ENCODE data around the gene SLC30A7. TPM values are rescaled to one million over a fixed set of nuclear protein-coding genes. Genes with fewer than 3 reads are reported as not detected.
"Not testable (repeated sequence)": the region's sequence is repeated elsewhere in the genome, so short reads cannot be mapped to it uniquely, and the experiment has no call there.

Gene SLC30A7
- total RNA-seq, 1 experiment from 2014 or later, result 10.8 TPM

- peak; percentile 58 for DNase-seq (ENCODE audit: low read depth)
- in situ Hi-C loops (cut with HindIII; ENCODE audit: low pct_unique_long_range_greater_than_20kb, low sequenced_read_pairs), result no loop called here
These were observed 11.9 kb upstream of the SLC30A7 start for GRCh38 chr1:100883963-100884362.

GRCh38 chr1:100889007-100889406, 6.9 kb upstream of the SLC30A7 start:
- in situ Hi-C loops (cut with HindIII; ENCODE audit: low pct_unique_long_range_greater_than_20kb, low sequenced_read_pairs); DNase-seq (ENCODE audit: low read depth): not testable (repeated sequence)

DNA sequence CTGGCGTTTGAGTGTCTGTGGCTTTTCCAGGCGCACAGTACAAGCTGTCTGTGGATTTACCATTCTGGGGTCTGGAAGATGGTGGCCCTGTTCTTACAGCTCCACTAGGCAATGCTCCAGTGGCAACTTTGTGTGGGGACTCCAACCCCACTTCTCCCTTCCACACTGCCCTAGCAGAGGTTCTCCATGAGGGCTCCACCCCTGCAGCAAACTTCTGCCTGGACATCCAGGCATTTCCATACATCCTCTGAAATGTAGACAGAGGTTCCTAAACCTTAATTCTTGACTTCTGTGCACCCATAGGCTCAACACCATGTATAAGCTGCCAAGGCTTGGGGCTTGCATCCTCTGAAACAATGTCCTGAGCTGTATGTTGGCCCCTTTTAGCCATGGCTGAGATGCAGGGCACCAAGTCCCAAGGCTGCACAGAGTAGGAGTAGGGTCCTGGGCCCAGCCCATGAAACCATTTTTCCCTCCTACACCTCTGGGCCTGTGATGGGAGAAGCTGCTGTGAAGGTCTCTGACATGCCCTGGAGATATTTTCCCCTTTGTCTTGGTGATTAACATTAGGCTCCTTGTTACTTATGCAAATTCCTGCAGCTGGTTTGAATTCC, 5.9 kb upstream of the SLC30A7 start:
- in situ Hi-C loops (cut with HindIII; ENCODE audit: low pct_unique_long_range_greater_than_20kb, low sequenced_read_pairs); DNase-seq (ENCODE audit: low read depth): not testable (repeated sequence)

DNA sequence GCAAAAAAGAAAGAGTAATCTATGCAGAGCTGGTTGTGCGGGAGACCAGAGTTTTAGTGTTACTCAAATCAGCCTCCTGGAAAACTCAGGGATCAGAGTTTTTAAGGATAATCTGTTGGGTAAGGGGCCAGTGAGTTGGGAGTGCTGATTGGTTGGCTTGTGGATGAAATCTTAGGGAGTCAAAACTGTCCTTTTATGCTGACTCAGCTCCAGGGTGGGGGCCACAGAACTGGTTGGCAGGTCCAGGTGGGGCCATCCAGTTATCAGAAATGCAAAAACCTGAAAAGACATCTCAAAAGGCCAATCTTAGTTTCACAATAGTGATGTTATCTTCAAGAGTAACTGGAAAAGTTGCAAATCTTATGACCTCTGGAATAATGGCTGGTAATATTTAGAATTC, 4.5 kb upstream of the SLC30A7 start:
- no peak for DNase-seq (ENCODE audit: low read depth)
- in situ Hi-C loops (cut with HindIII; ENCODE audit: low pct_unique_long_range_greater_than_20kb, low sequenced_read_pairs), result no loop called here

- no peak for DNase-seq (ENCODE audit: low read depth)
- in situ Hi-C loops (cut with HindIII; ENCODE audit: low pct_unique_long_range_greater_than_20kb, low sequenced_read_pairs), result no loop called here
These were observed 3.3 kb upstream of the SLC30A7 start for GRCh38 chr1:100892554-100892953.

GRCh38 chr1:100893718-100894117, 2.2 kb upstream of the SLC30A7 start:
- no peak for DNase-seq (ENCODE audit: low read depth)
- in situ Hi-C loops (cut with HindIII; ENCODE audit: low pct_unique_long_range_greater_than_20kb, low sequenced_read_pairs), result no loop called here

DNA sequence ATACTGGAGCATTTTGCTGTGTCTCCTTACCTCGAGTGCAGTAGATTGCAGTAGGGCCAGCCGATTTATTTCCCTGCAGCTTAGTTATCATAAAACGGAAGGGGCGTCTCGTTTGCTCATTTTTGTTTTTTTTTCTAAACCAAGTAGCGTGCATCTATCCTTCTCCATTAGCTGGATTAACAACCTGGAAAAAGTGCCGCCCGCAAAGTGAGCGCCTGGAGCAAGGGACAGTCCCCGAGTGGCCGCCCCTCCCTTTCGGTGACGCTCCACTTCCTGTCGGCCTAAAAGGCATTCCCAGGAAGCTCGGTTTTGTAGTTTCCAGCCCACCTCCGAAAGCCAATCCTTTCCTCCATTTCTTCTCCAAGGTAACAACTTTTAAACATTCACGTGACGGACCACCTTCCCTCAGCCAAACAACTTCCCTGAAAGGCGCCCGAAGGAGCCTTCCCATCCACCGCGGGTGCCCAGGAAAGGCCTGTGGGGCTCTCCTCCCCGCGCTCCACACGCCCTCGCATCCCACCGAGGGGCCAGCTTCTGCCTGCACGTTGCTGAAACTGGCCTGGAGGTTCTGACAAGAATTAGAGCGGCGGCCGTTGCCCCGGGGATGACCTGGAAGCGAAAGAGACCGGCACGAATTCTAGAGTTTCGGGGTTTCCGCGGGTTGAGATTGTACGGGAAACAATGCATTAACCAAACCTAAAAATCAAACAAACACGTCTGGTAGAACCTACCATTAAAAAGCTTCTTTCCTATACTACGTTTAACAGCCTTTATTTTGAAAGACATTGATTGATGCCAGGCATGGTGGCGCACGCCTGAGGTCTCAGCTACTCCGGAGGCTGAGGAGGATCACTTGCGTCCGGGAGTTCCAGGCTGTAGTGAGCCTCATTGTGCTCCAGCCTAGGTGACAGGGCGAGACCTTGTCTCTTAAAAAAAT, 1.0 kb upstream of the SLC30A7 start, which contains the start of gene EXTL2:
EXTL2 (minus strand) TSS at position 240 of the 937 bp plus-strand sequence. CDS start 6,085 bp downstream, outside the sequence.
- DNase-seq (ENCODE audit: low read depth), result peak; percentile 94
- in situ Hi-C loops (cut with HindIII; ENCODE audit: low pct_unique_long_range_greater_than_20kb, low sequenced_read_pairs), result no loop called here

DNA sequence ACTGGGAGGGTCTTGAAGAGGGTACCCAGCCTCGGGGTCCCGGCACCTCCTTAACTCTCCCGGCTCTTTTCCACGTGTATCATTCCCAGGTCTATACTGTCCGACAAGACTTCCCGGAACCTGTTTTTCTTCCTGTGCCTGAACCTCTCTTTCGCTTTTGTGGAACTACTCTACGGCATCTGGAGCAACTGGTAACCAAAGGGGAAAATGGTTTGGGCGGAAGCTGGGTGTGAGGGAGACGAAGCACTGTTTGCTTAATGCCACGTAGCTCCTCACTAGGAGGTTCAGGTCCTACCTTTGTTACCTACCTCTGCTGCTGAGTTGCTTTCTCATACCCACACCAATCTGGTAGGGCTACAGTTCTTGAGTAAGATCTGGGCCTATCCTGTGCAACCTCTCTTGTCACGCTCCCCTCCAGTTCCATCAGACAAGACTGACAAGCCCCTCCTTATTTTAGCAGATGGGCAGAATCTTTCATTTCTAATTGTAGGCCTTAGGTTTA, 642 bp downstream of the SLC30A7 start:
- peak; percentile 46 for DNase-seq (ENCODE audit: low read depth)
- in situ Hi-C loops (cut with HindIII; ENCODE audit: low pct_unique_long_range_greater_than_20kb, low sequenced_read_pairs), result no loop called here

DNA sequence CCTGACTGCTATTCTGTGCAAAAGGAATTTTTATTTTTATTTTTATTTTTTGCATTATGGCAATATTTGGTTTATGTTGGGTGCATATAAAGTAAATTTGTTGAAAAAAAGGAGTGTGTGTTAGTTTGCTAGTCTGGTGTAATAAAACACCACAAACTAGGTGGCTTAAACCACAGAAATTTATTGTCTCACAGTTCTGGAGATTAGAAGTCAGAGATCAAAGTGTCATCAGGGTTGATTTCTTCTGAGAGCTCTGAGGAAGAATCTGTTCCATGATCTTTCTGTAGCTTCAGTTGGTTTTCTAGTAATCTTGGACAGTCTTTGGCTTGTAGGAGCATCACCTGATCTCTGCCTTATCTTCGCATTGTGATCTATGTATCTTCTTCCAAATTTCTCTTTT, 6.5 kb downstream of the SLC30A7 start:
- in situ Hi-C loops (cut with HindIII; ENCODE audit: low pct_unique_long_range_greater_than_20kb, low sequenced_read_pairs), result no loop called here
- DNase-seq (ENCODE audit: low read depth), result no peak

- in situ Hi-C loops (cut with HindIII; ENCODE audit: low pct_unique_long_range_greater_than_20kb, low sequenced_read_pairs), result no loop called here
- no peak for DNase-seq (ENCODE audit: low read depth)
These were observed 7.9 kb downstream of the SLC30A7 start for GRCh38 chr1:100903777-100904176.

DNA sequence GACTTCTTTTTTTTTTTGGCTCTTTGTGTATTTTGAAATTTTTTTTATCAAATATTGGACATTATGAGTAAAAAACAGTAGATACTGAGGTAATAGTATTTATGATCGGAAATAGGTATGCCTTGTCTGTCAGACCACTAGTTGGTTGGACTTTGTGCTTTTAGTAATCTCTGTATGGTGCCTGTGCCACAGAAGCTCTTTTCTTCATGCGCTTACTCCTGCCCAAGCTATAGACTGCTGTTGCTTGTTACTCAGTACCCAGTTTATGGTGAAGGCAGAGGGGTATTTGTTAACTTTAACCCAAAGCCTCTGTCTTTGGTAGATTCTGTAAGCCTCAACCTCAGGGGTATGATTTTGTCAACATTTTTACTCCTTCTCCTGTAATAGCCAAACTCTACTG, 8.6 kb downstream of the SLC30A7 start:
- DNase-seq (ENCODE audit: low read depth), result no peak
- in situ Hi-C loops (cut with HindIII; ENCODE audit: low pct_unique_long_range_greater_than_20kb, low sequenced_read_pairs), result no loop called here

- in situ Hi-C loops (cut with HindIII; ENCODE audit: low pct_unique_long_range_greater_than_20kb, low sequenced_read_pairs), result no loop called here
- DNase-seq (ENCODE audit: low read depth), result no peak
These were observed 9.3 kb downstream of the SLC30A7 start for GRCh38 chr1:100905181-100905580.

- in situ Hi-C loops (cut with HindIII; ENCODE audit: low pct_unique_long_range_greater_than_20kb, low sequenced_read_pairs), result no loop called here
- no peak for DNase-seq (ENCODE audit: low read depth)
These were observed 12.0 kb downstream of the SLC30A7 start for GRCh38 chr1:100907887-100908286.

GRCh38 chr1:100909018-100909417, 13.1 kb downstream of the SLC30A7 start:
- DNase-seq (ENCODE audit: low read depth), result no peak
- in situ Hi-C loops (cut with HindIII; ENCODE audit: low pct_unique_long_range_greater_than_20kb, low sequenced_read_pairs), result no loop called here

- no peak for DNase-seq (ENCODE audit: low read depth)
- in situ Hi-C loops (cut with HindIII; ENCODE audit: low pct_unique_long_range_greater_than_20kb, low sequenced_read_pairs), result no loop called here
These were observed 16.1 kb downstream of the SLC30A7 start for GRCh38 chr1:100912019-100912418.

GRCh38 chr1:100921110-100921706, 25.3 kb downstream of the SLC30A7 start:
- peak; percentile 17 for DNase-seq (ENCODE audit: low read depth)
- in situ Hi-C loops (cut with HindIII; ENCODE audit: low pct_unique_long_range_greater_than_20kb, low sequenced_read_pairs), result no loop called here

DNA sequence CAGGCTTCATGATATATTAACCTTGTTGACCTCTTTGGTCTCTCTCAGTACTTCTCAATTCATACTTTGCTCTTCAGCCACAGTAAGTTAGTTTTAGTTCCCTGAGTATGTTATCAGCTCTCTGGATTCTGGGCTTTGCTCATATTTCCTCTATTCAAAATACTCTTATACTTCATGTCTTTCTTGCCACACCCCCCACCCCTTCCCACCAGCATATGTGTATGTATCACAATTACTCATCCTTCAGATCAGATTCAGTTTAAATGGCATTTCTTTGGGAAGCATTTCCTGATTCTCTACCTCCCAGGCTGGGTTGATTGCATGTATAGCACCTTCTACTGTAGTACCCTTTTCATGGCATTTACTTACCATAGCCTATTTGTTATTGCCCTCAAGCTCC, 28.3 kb downstream of the SLC30A7 start:
- in situ Hi-C loops (cut with HindIII; ENCODE audit: low pct_unique_long_range_greater_than_20kb, low sequenced_read_pairs), result no loop called here
- no peak for DNase-seq (ENCODE audit: low read depth)

DNA sequence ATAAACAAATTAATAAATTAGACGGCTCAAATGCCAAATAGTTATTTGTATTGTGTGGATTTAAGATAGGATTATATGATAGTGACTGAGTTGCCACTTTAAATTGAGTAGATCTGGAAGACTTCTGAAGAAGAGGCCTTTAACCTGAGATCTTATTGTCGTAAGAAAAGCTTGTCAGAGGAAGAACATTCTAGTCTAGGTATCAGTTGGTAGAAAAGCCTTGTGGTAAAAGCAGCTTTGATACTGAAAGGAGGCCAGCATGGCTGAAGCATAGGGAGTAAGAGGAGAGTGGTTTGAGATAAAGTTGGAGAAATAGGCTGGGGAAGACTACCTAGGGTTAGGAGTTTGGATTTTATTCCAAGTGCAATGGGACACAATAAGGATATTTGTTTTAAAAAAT, 29.1 kb downstream of the SLC30A7 start:
- DNase-seq (ENCODE audit: low read depth), result no peak
- in situ Hi-C loops (cut with HindIII; ENCODE audit: low pct_unique_long_range_greater_than_20kb, low sequenced_read_pairs), result no loop called here

DNA sequence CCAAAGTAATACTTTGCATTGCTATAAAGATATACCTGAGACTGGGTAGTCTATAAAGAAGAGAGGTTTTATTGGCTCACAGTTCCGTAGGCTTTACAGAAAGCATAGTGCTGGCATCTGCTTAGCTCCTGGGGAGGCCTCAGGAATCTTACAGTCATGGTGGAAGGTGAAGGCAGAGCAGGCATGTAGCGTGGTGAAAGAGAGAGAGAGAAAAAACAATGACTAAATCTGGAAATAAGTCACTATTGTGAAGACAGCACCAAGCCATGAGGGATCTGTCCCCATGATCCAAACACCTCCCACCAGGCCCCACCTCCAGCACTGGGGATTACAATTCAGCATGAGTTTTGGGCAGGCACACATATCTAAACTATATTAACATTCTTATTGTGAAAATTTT, 30.4 kb downstream of the SLC30A7 start:
- no peak for DNase-seq (ENCODE audit: low read depth)
- in situ Hi-C loops (cut with HindIII; ENCODE audit: low pct_unique_long_range_greater_than_20kb, low sequenced_read_pairs), result no loop called here
